SK-N-SH treated with all-trans-retinoic acid at 6 μM for 48 hours (cell line): ENCODE data around the gene GPRC5B.

Experiments
- ATAC-seq: fragments of 200-7000 bp; cut with Tn5 transposase; 3 replicates; pipeline ENCODE4 v1.9.1; 2020; ENCODE audit warnings: mild to moderate bottlenecking, moderate library complexity
- BACH2 ChIP-seq: fragments of 250-450 bp; sonication (Bioruptor Pico); IDR thresholded peaks from 2 replicates; pipeline ENCODE4 v1.9.0; 2021; ENCODE audit warnings: mild to moderate bottlenecking, borderline replicate concordance
- CREB5 ChIP-seq: fragments of 250-450 bp; sonication (Bioruptor Pico); IDR thresholded peaks from 2 replicates; pipeline ENCODE4 v1.5.1; 2020; ENCODE audit warnings: low read depth, mild to moderate bottlenecking, moderate library complexity
- CSDC2 ChIP-seq: fragments of 250-450 bp; sonication (Bioruptor Pico); IDR thresholded peaks from 2 replicates; pipeline ENCODE4 v1.5.0; 2020; ENCODE audit warnings: mild to moderate bottlenecking, moderate library complexity
- CSRNP3 ChIP-seq: fragments of 250-450 bp; sonication (Bioruptor Pico); IDR thresholded peaks from 2 replicates; pipeline ENCODE4 v1.5.1; 2021; ENCODE audit warnings: mild to moderate bottlenecking, moderate library complexity
- ESRRG ChIP-seq: fragments of 250-450 bp; sonication (Bioruptor Pico); IDR thresholded peaks from 2 replicates; pipeline ENCODE4 v1.6.1; 2021; ENCODE audit warnings: mild to moderate bottlenecking
- ISL1 ChIP-seq: fragments of 250-450 bp; sonication (Bioruptor Pico); IDR thresholded peaks from 2 replicates; pipeline ENCODE4 v2.1.2; 2022; ENCODE audit warnings: mild to moderate bottlenecking, moderate library complexity
- OSR1 ChIP-seq: fragments of 250-450 bp; sonication (Bioruptor Pico); IDR thresholded peaks from 2 replicates; pipeline ENCODE4 v1.8.0; 2022; ENCODE audit warnings: moderate library complexity, mild to moderate bottlenecking, inconsistent platforms
- PATZ1 ChIP-seq: fragments of 250-450 bp; sonication (Bioruptor Pico); IDR thresholded peaks from 2 replicates; pipeline ENCODE4 v1.8.0; 2020; ENCODE audit warnings: mild to moderate bottlenecking, moderate library complexity, borderline replicate concordance
- PPARA ChIP-seq: fragments of 250-450 bp; sonication (Bioruptor Pico); IDR thresholded peaks from 2 replicates; pipeline ENCODE4 v1.5.0; 2020; ENCODE audit warnings: mild to moderate bottlenecking, borderline replicate concordance
- SNAI2 ChIP-seq: fragments of 250-450 bp; sonication (Bioruptor Pico); IDR thresholded peaks from 2 replicates; pipeline ENCODE4 v1.5.0; 2020; ENCODE audit warnings: mild to moderate bottlenecking, moderate library complexity
- TCF4 ChIP-seq: fragments of 250-450 bp; sonication (Bioruptor Pico); IDR thresholded peaks from 2 replicates; pipeline ENCODE4 v1.8.0; 2021; ENCODE audit warnings: mild to moderate bottlenecking, moderate library complexity, borderline replicate concordance
- TOX ChIP-seq: fragments of 250-450 bp; sonication (Bioruptor Pico); IDR thresholded peaks from 2 replicates; pipeline ENCODE4 v1.8.0; 2021; ENCODE audit warnings: mild to moderate bottlenecking, moderate library complexity, borderline replicate concordance
- TSHZ2 ChIP-seq: fragments of 250-450 bp; sonication (Bioruptor Pico); IDR thresholded peaks from 2 replicates; pipeline ENCODE4 v1.5.0; 2020; ENCODE audit warnings: mild to moderate bottlenecking, moderate library complexity
- ZFP3 ChIP-seq: fragments of 250-450 bp; sonication (Bioruptor Pico); IDR thresholded peaks from 2 replicates; pipeline ENCODE4 v1.5.0; 2020; ENCODE audit warnings: mild to moderate bottlenecking, moderate library complexity
- ZFP30 ChIP-seq: fragments of 450-650 bp; formaldehyde crosslinking; IDR thresholded peaks from 2 replicates; pipeline ENCODE4 v1.5.0; 2022; ENCODE audit warnings: mild to moderate bottlenecking, moderate library complexity
- ZNF565 ChIP-seq: fragments of 450-650 bp; formaldehyde crosslinking; conservative IDR thresholded peaks from 2 replicates; pipeline ENCODE4 v1.5.0; 2020; ENCODE audit warnings: low read depth, mild to moderate bottlenecking, moderate library complexity
- ZNF70 ChIP-seq: fragments of 450-650 bp; formaldehyde crosslinking; IDR thresholded peaks from 2 replicates; pipeline ENCODE4 v1.5.0; 2020; ENCODE audit warnings: mild to moderate bottlenecking, moderate library complexity
- ZNF8 ChIP-seq: fragments of 450-650 bp; formaldehyde crosslinking; IDR thresholded peaks from 2 replicates; pipeline ENCODE4 v1.5.0; 2020; ENCODE audit warnings: mild to moderate bottlenecking, moderate library complexity

Gene GPRC5B

GRCh38 chr16:19833176-19833575 is 51.5 kb downstream of the GPRC5B start:
- no peak for ATAC-seq
- peak; percentile 18; the same call in 1 of the 2 replicates for TF ChIP-seq ISL1 (CRISPR knock-in tag)
- no peak for TF ChIP-seq TSHZ2 (CRISPR knock-in tag)
- TF ChIP-seq, all 23 proteins: peak for 1

GRCh38 chr16:19831678-19832077 is 53.0 kb downstream of the GPRC5B start:
- ATAC-seq: peak; percentile 96
- TF ChIP-seq ISL1 (CRISPR knock-in tag) (no peak), SNAI2 (CRISPR knock-in tag) (no peak), ZNF565 (CRISPR knock-in tag) (no peak), CREB5 (CRISPR knock-in tag) (no peak), ESRRG (CRISPR knock-in tag) (no peak), OSR1 (CRISPR knock-in tag) (no peak)

- peak; percentile 17; the same call in 2 of the 3 replicates for ATAC-seq
- TF ChIP-seq ZFP3 (CRISPR knock-in tag) (0 out of 2 replicates have a peak, but pooled peaks have one; percentile 14), PPARA (CRISPR knock-in tag) (no peak)
These were observed 53.6 kb downstream of the GPRC5B start for GRCh38 chr16:19830902-19831560.

GRCh38 chr16:19829844-19830692 is 54.6 kb downstream of the GPRC5B start:
- ATAC-seq: no peak
- TF ChIP-seq CSRNP3 (CRISPR knock-in tag) (no peak), ZNF565 (CRISPR knock-in tag) (no peak), PPARA (CRISPR knock-in tag) (no peak), TCF4 (CRISPR knock-in tag) (no peak), PATZ1 (CRISPR knock-in tag) (no peak), SNAI2 (CRISPR knock-in tag) (no peak), BACH2 (CRISPR knock-in tag) (no peak), TSHZ2 (CRISPR knock-in tag) (no peak), CSDC2 (CRISPR knock-in tag) (no peak), TOX (CRISPR knock-in tag) (no peak), ZNF8 (no peak), ZNF70 (CRISPR knock-in tag) (no peak), ZFP30 (no peak)
